ENCODE results near the gene DCDC2B.
"Not testable (repeated sequence)": the region's sequence is repeated elsewhere in the genome, so short reads cannot be mapped to it uniquely, and the experiment has no call there.

DCDC2B gene

GRCh38 chr1:32208891-32209328 lies at the start of gene DCDC2B:
DCDC2B (plus strand) TSS chr1:32209089; CDS start chr1:32209094, 5 bp downstream.
- intact Hi-C loops (cut with DNase I): no loop called here
- peak in 25 of 42 donors; percentile 21 to 77 (median 42) for DNase-seq

GRCh38 chr1:32159189-32159588 lies 49.7 kb upstream of the DCDC2B start:
- no peak for DNase-seq

GRCh38 chr1:32163405-32163804 lies 45.5 kb upstream of the DCDC2B start:
- intact Hi-C loops (cut with DNase I): no loop called here
- no peak for DNase-seq

More at GRCh38 chr1:32159189-32159588, 49.7 kb upstream of the DCDC2B start:
- intact Hi-C loops (cut with DNase I): no loop called here

DNA sequence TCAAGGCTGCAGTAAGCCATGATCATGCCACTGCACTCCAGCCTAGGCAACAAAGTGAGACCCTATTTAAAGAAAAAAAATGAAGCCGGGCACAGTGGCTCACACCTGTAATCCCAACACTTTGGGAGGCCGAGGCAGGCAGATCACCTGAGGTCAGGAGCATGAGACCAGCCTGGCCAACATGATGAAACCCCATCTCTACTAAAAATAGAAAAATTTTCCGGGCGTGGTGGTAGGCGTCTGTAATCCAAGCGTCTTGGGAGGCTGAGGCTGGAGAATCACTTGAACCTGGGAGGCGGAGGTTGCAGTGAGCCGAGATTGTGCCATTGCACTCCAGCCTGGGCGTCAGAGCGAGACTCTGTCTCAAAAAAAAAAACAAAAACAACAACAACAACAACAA lies 43.3 kb upstream of the DCDC2B start:
- DNase-seq; intact Hi-C loops (cut with DNase I): not testable (repeated sequence)

GRCh38 chr1:32170991-32171390 lies 37.9 kb upstream of the DCDC2B start:
- intact Hi-C loops (cut with DNase I): no loop called here
- no peak for DNase-seq

GRCh38 chr1:32172621-32173245 lies 36.2 kb upstream of the DCDC2B start:
- DNase-seq: no peak
- intact Hi-C loops (cut with DNase I): no loop called here

- intact Hi-C loops (cut with DNase I): loop anchor here (5.0 kb wide), 1 partner anchor 66 kb away; no protein-coding TSS in a partner anchor
These were observed 30.3 kb upstream of the DCDC2B start for GRCh38 chr1:32178380-32179192.

DNA sequence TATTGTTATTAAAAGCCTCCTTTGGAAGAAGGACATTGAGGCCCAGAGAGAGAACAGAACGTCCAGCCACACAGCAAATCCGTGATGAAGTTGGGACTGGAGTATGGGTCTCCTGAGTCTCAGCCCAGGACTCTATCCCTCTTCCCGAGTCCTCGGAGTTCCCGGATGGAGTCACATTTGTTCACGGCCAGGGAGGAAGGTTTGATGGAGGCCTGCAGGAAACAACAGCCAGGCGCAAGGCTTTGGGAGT lies 29.8 kb upstream of the DCDC2B start:
- intact Hi-C loops (cut with DNase I): loop anchor here (5.0 kb wide), 1 partner anchor 67 kb away; no protein-coding TSS in a partner anchor
- peak in 1 of 42 donors; percentile 11 for DNase-seq

More at GRCh38 chr1:32178380-32179192, 30.3 kb upstream of the DCDC2B start:
- no peak for DNase-seq

- peak; percentile 82 to 98 (median 95) for DNase-seq
- intact Hi-C loops (cut with DNase I): loop anchor here (5.0 kb wide), 1 partner anchor 67 kb away; no protein-coding TSS in a partner anchor
These were observed 29.3 kb upstream of the DCDC2B start, which contains the start of gene TXLNA for GRCh38 chr1:32179443-32180185. TXLNA (plus strand) TSS chr1:32179675; CDS start chr1:32180346, 671 bp downstream.

DNA sequence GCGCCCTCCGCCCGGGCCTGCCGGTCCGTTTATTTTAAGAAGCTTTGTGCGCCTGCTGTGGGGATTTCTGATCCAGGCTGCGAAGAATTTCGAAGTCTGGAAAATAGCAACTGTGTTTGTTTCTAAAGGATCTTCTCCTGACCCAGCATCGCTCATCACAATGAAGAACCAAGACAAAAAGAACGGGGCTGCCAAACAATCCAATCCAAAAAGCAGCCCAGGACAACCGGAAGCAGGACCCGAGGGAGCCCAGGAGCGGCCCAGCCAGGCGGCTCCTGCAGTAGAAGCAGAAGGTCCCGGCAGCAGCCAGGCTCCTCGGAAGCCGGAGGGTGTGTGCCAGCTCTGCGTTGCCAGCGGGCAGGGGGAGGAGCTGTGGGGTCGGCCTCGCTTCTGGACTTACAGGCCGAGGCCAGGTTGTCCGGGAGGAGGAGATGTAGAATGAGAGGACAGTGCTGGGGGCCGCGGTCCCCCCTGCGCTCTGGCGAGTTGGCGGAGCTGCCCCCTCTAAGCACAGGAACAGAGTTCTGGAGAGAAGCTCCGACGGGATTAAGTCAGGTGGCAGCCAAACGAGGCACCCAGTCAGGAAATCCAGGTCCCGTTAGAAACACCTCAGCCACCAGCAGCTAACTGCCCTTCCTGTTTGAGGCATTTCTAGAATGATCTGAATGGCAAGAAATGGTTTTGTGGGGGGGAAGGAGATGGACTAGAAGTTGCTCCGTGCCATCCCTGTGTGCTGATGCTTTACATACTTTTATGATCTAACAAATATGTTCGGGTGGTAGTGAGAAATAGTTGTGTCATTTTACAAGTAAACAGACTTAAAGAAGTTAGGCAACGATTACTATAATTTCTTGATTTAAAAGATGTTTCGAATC lies 28.5 kb upstream of the DCDC2B start:
- intact Hi-C loops (cut with DNase I): no loop called here
- DNase-seq: peak in 38 of 42 donors; percentile 19 to 67 (median 46)

DNA sequence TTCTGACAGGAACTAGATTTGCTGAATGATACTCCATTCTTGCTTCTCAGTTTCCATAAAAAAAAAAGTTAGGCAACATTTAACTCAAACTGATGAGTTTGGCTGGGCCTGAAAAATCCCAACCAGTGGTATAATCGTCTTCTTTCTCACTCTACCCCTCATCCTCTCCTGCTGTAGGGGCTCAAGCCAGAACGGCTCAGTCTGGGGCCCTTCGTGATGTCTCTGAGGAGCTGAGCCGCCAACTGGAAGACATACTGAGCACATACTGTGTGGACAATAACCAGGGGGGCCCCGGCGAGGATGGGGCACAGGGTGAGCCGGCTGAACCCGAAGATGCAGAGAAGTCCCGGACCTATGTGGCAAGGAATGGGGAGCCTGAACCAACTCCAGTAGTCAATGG lies 27.8 kb upstream of the DCDC2B start:
- DNase-seq: no peak
- intact Hi-C loops (cut with DNase I): no loop called here

DNA sequence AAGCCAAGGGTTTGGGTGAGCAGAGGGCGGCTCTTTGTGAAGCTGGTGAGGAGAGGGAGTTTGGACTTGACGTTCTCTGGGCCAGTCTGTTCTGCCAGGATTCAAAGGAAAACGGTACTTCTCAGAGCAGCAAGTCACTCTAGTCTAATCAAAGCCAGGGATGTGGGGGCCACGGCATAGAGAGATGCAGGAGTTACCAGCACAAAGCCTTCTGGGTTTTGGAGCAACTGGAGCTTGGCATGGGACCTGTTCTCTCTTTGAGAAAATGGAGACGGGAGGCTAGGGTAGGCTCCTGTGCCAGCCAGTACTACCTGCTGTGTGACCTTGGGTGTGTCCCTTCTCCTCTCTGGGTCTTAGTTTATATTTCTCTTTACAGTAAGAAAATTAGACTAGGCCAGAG lies 27.3 kb upstream of the DCDC2B start:
- intact Hi-C loops (cut with DNase I): no loop called here
- DNase-seq: no peak

DNA sequence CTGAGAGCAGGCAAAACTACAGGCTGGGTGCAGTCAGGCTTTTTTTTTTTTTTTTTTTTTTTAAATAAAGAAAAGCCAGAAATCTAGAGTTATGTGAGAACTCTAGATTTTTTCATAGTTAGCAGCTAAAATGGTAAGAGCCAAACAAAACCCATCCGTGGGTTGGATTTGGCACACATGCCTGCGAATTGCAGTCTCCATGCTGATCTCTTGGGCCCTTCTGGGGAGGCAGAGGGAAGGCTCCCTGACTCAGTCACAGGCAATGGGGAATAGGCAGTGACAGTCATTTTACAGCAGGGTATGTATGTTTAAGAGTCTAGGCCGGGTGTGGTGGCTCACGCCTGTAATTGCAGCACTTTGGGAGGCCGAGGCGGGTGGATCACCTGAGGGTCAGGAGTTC lies 26.8 kb upstream of the DCDC2B start:
- no peak for DNase-seq
- intact Hi-C loops (cut with DNase I): no loop called here

DNA sequence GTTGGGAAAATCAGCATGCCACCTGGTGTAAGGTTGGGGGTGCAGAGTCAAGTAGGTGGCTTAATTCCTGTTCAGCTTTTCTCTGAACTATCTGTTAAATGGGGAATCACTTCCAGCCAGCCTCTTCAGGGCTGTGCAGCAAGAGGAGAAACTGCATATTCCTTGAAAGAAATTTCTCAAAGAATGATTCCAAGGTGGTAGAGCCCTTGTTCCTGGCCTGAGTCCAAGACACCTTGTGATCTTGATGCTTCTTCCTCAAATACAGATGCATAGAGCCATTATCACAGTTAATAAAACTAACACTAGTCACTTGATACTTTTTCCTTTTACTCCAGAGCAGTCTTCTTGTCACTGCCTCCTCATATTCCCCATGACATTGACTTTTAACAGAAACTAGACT lies 24.2 kb upstream of the DCDC2B start:
- intact Hi-C loops (cut with DNase I): no loop called here
- no peak for DNase-seq

DNA sequence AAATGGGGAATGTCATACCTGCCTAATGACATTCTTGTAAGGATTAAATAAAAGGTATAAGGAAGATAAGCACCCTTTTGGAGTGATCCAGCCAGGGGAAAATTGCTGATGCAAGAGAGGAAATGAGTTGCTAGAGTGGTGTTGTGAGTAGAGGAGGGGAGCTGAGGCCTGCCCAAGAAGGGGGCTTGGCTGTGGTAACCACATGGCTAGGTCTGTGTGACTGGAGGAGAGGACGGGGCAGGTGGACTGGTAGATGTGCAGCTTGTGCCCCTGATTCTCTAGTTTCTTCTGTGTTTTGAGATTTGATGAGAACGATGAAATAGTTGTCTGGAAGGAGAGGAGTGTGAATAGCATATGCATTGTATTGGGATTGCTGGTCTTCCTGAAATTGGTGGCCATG lies 22.8 kb upstream of the DCDC2B start:
- intact Hi-C loops (cut with DNase I): no loop called here

DNA sequence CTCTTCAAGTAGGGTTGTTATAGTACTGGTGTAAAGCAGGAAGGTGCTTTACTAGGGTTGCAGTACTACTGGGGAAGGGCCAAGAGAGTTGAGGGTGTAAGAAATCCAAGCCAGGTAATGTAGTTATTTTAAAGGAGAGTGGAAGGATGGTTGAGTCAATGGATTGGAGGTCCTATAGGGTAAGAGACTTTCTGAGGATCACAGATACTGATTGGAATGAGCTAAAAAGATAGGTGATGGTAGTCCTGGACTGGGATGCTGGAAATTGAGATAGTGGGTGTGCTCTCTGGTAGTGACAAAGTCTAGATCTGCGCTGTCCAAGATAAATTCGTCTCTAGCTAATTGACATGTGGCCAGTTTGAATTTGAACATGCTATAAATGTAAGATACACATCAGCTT lies 22.4 kb upstream of the DCDC2B start:
- intact Hi-C loops (cut with DNase I): no loop called here
- DNase-seq: no peak

More for the DNA sequence above, 22.8 kb upstream of the DCDC2B start:
- DNase-seq: no peak

GRCh38 chr1:32187850-32188249 lies 21.0 kb upstream of the DCDC2B start:
- intact Hi-C loops (cut with DNase I): no loop called here
- DNase-seq: no peak

DNA sequence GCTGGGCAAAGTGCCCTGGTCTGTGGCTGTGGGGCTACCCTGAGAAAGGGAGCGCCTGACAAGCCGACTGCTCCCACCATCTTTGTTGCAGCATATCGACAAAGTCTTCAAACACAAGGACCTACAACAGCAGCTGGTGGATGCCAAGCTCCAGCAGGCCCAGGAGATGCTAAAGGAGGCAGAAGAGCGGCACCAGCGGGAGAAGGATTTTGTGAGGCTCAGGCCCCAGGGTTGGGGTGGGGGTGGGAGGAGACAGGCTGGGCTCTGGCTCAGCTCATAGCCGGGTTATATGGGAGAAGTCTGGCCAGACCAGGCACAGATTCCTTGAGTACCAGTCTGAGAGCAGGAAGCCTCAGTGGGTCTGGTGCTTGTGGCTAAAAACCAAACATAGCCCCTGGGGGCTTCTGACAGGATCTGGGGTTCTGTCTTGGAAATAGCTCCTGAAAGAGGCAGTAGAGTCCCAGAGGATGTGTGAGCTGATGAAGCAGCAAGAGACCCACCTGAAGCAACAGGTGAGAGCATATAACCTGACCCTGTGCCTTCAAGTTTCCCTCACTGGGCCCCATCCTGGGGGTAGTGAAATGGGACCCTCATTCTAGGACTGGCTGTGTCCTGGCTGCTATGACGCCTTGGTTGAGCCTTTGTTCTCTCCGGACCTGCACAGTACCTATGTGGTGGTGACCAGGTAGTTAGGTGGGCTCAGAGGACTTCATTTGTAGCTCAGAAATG lies 16.5 kb upstream of the DCDC2B start:
- no peak for DNase-seq
- intact Hi-C loops (cut with DNase I): no loop called here
